CD4-positive, alpha-beta T cell treated with Interleukin-6 at 100 ng/mL for 8 hours (primary cell): Measurements from ENCODE around the gene TOP3B.

Source experiments
- DNase-seq: peaks from one replicate; pipeline ENCODE4 v3.0.0-alpha.2; 2020; ENCODE audit warnings: mixed read lengths, low spot score

Gene TOP3B

GRCh38 chr22:21961886-21962654, 20.5 kb downstream of the TOP3B start:
- DNase-seq: no peak

- no peak for DNase-seq
Measured at GRCh38 chr22:21961127-21961867, 21.3 kb downstream of the TOP3B start.

GRCh38 chr22:21960200-21961126, 22.1 kb downstream of the TOP3B start:
- no peak for DNase-seq

GRCh38 chr22:21959274-21960074, 23.1 kb downstream of the TOP3B start:
- no peak for DNase-seq

- no peak for DNase-seq
Measured at GRCh38 chr22:21958360-21959273, 24.0 kb downstream of the TOP3B start.

- peak; percentile 87 for DNase-seq
Measured at GRCh38 chr22:21952586-21953571, 29.7 kb downstream of the TOP3B start, which contains the start of gene PPM1F. TSS of gene PPM1F (minus strand) at chr22:21952848. CDS start at chr22:21946048, 6,800 bp downstream.

GRCh38 chr22:21951931-21952465, 30.6 kb downstream of the TOP3B start:
- no peak for DNase-seq

GRCh38 chr22:21951062-21951461, 31.5 kb downstream of the TOP3B start:
- no peak for DNase-seq

GRCh38 chr22:21949948-21950347, 32.6 kb downstream of the TOP3B start:
- no peak for DNase-seq

GRCh38 chr22:21949569-21949918, 33.0 kb downstream of the TOP3B start:
- no peak for DNase-seq

- no peak for DNase-seq
Measured at GRCh38 chr22:21948824-21949568, 33.6 kb downstream of the TOP3B start.

GRCh38 chr22:21948390-21948789, 34.2 kb downstream of the TOP3B start:
- no peak for DNase-seq

GRCh38 chr22:21947040-21948014, 35.3 kb downstream of the TOP3B start:
- DNase-seq: no peak

- no peak for DNase-seq
Measured at GRCh38 chr22:21946262-21946925, 36.2 kb downstream of the TOP3B start.

- no peak for DNase-seq
Measured at GRCh38 chr22:21945453-21946261, 36.9 kb downstream of the TOP3B start.
